Epithelial cell of proximal tubule (primary cell): Measurements from ENCODE around the gene DBN1. TPM values are rescaled to one million over a fixed set of nuclear protein-coding genes. Genes with fewer than 3 reads are reported as not detected.
"Not testable (repeated sequence)": the region's sequence is repeated elsewhere in the genome, so short reads cannot be mapped to it uniquely, and the experiment has no call there.

Source experiments
- DNase-seq: peaks from one replicate; pipeline ENCODE4 v3.0.0-alpha.2; 2011; ENCODE audit warnings: low read depth
- H3K4me3 ChIP-seq: 2 replicates; pipeline ENCODE4 v1.5.1; 2011; ENCODE audit warnings: low read depth, mild to moderate bottlenecking, low read length
- total RNA-seq: library from RNA; depleted of rRNA; stranded (reverse); fragments of >200 nt; gene quantifications from 2 replicates; pipeline ENCODE4 v1.2.3, GENCODE V29; 2015
- TF ChIP-seq, protein P1 (sequence below): conservative IDR thresholded peaks from 2 replicates; pipeline ENCODE4 v1.5.1; 2012; ENCODE audit warnings: low read depth, mild to moderate bottlenecking, low read length

DBN1 gene
- total RNA-seq, 1 donor from 2014 or later = 471 TPM

DNA sequence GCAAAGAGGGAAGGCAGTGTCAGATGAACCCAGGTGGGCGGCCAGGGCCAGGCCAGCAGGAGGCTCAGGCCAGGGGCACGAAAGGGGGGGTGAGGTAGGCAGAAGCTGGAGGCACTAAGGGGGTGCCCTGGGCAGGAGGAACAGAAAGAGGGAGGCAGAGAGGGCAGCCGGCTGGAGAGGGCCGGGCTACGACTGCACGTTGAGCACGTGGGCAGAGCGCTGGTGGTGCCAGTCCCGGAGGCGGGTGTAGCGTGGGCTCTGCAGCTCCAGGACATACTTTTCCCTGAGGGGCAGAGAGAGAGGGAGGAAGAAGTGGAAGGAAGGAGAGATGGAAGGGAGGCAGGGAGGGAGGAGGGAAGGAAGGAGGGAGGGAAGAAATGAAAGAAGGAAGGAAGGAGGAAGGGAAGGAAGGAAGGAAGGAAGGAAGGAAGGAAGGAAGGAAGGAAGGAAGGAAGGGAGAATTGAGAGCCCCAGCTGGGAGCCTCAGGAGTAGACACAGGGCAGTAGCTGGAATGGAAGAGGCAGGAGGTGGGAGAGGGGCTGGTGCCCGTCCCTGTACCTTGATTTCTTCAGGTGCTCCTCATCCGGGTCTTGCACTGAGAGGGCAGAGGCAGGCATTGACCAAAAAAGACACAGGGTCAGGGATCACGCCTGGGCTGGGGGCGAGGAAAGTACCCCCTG, 17.0 kb upstream of the DBN1 start:
- H3K4me3 ChIP-seq = no peak overlapping the region
- TF ChIP-seq, protein P1, sequence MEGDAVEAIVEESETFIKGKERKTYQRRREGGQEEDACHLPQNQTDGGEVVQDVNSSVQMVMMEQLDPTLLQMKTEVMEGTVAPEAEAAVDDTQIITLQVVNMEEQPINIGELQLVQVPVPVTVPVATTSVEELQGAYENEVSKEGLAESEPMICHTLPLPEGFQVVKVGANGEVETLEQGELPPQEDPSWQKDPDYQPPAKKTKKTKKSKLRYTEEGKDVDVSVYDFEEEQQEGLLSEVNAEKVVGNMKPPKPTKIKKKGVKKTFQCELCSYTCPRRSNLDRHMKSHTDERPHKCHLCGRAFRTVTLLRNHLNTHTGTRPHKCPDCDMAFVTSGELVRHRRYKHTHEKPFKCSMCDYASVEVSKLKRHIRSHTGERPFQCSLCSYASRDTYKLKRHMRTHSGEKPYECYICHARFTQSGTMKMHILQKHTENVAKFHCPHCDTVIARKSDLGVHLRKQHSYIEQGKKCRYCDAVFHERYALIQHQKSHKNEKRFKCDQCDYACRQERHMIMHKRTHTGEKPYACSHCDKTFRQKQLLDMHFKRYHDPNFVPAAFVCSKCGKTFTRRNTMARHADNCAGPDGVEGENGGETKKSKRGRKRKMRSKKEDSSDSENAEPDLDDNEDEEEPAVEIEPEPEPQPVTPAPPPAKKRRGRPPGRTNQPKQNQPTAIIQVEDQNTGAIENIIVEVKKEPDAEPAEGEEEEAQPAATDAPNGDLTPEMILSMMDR = no peak
- no peak for DNase-seq

DNA sequence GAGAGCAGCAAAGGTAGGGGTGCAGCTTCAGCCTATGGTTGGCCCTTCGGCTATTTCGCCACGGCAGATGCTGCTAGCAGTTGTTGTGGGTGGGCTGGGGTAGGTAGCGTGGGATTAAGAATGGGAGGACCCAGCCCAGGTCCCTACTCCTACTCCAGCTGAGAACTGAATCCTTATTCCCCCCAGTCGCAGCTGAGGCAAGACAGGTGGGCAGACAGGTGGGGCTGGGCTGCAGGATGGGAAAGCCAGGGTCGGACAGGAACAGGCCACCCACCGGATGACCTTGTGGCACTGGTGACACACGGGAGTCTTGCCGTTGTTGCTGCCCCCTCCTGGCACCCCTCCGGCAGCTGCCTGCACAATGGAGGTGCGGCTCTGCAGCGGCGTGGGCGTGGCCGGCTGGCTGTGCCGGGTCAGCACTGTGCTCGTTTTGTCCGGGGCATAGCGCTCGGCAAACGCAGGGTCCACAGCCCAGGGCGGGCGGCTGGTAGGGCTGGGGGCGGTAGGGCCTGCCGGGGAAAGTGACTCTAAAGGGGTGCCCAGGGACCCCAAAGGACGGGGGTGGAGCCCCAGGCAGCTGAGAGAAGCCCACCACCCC, 15.8 kb upstream of the DBN1 start:
- no peak overlapping the region for H3K4me3 ChIP-seq
- no peak for DNase-seq
- TF ChIP-seq, protein P1 = no peak

DNA sequence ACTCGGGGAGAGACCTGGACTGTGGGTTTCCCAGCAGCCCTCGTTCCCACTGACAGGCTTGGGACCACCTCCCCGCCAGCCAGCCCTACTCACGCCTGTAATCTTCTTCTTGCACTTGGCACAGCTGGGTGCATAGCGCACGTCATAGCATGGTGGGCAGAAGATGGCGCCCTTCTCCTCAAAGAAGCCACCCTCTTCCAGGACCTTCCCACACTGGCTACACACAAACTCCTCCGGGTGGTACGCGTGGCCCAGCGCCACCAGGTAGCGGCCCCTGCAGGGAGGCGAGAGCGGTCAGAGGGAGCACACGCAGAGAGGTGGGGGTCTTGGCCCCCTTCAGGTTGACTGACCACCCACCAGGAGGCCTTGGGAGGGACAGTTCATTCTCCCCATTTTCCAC, 14.5 kb upstream of the DBN1 start:
- no peak for DNase-seq
- TF ChIP-seq, protein P1 = no peak
- H3K4me3 ChIP-seq = no peak overlapping the region

DNA sequence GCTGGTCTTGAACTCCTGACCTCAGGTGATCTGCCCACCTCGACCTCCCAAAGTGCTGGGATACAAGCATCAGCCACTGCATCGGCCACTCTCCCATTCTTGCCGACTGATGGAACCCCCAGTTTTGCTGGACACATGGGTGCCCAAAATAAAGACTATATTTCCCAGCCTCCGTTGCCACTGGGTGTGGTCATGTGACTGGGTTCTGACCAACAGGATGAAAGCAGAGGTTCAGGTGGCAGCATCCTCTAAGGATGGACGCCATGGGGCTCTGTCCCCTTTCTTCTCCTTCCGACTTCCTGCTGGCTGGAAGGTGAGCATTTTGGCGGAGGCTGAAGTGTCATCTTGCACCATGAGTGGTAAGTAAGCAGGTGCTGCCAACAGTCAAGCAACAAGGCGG, 13.7 kb upstream of the DBN1 start:
- H3K4me3 ChIP-seq = no peak overlapping the region
- TF ChIP-seq, protein P1 = no peak
- no peak for DNase-seq

GRCh38 chr5:177486256-177486655, 12.8 kb upstream of the DBN1 start:
- DNase-seq = no peak
- no peak overlapping the region for H3K4me3 ChIP-seq
- TF ChIP-seq, protein P1 = no peak

DNA sequence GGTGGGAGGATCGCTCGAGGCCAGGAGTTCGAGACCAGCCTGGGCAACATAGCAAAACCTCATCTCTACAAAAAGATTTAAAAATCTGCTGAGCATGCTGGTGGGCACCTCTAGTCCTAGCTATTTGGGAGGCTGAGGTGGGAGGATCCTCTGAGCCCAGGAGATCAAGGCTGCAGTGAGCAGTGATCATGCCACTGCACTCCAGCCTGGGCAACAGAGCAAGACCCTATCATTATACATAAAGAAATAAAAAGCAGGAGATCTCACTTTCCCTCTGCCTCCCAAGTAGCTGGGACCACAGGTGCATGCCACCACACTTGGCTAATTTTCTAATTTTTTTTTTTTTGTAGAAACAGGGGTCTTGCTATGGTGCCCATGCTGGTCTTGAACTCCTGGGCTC, 12.3 kb upstream of the DBN1 start:
- not testable (repeated sequence) for DNase-seq, H3K4me3 ChIP-seq

- TF ChIP-seq, protein P1 = no peak
- H3K4me3 ChIP-seq = no peak overlapping the region
- DNase-seq = no peak
These were observed 11.6 kb upstream of the DBN1 start for GRCh38 chr5:177484902-177485549.
